HepG2 (cell line): ENCODE data around the gene LILRB2. TPM values are rescaled to one million over a fixed set of nuclear protein-coding genes. Genes with fewer than 3 reads are reported as not detected.

Source experiments
- ATAC-seq: fragments of 200-7000 bp; cut with Tn5 transposase; 3 replicates; pipeline ENCODE4 v1.9.1; 2020; ENCODE audit warnings: mild to moderate bottlenecking, moderate library complexity
- BruUV-seq: library from RNA; stranded (reverse); fragments of 400-500 nt; replicated peaks from 2 replicates; lab custom pipeline; 2021; lab: Mats Ljungman, UMichigan
- CTCF ChIA-PET: fragments of 300-600 bp; formaldehyde crosslinking; extraction: SDS; loops from one replicate; lab custom pipeline; 2021; ENCODE audit warnings: low total read pairs, inconsistent platforms, low intra/inter-chr PET ratio; lab: Yijun Ruan, JAX
- POLR2A ChIA-PET: fragments of 350-600 bp; sonication (Branson Sonifier 250); formaldehyde crosslinking; loops from one replicate; lab custom pipeline; 2020; ENCODE audit warnings: antibody characterized with exemption, inconsistent platforms; lab: Yijun Ruan, JAX
- DNase-seq: peaks from one replicate; pipeline ENCODE4 v3.0.0-alpha.2; 2015; ENCODE audit warnings: low spot score
- FAIRE-seq: peaks from 3 replicates; lab custom pipeline; 2011; peaks lifted over from hg19 to GRCh38; lab: Jason Lieb, UNC
- H2AFZ ChIP-seq: one replicate; pipeline ENCODE4 v1.6.1; 2011; ENCODE audit warnings: low read length, inconsistent platforms
- H3K27ac ChIP-seq: fragments of 300-600 bp; 3 replicates; pipeline ENCODE4 v1.8.0; 2011; ENCODE audit warnings: mixed run types, mild to moderate bottlenecking, mixed read lengths, low read length, inconsistent platforms; ENCODE audit not compliant: insufficient read depth; ENCODE audit errors: extremely low read length
- H3K27me3 ChIP-seq, 2 experiments: fragments of 200-600 bp in 1 of 2; 2 replicates in 1 of 2; 3 replicates in 1 of 2; pipeline versions ENCODE4 v1.6.0 to v1.8.0; 2011; ENCODE audit warnings: low read length in 2 of 2, mild to moderate bottlenecking in 2 of 2, moderate library complexity in 2 of 2, inconsistent platforms in 1 of 2; ENCODE audit not compliant: insufficient read depth in 2 of 2, control insufficient read depth in 1 of 2
- H3K36me3 ChIP-seq, 2 experiments: fragments of 200-600 bp in 1 of 2; replicated peaks in 1 of 2; 2 replicates in 1 of 2; 3 replicates in 1 of 2; pipeline versions ENCODE4 v1.5.1 to v1.8.0; 2011; ENCODE audit warnings: low read length in 2 of 2, inconsistent platforms in 1 of 2; ENCODE audit not compliant: insufficient read depth in 2 of 2, control insufficient read depth in 1 of 2
- H3K4me1 ChIP-seq: 2 replicates; pipeline ENCODE4 v1.5.1; 2012; ENCODE audit warnings: low read length, inconsistent platforms; ENCODE audit not compliant: insufficient read depth
- H3K4me2 ChIP-seq: 2 replicates; pipeline ENCODE4 v1.6.0; 2011; ENCODE audit warnings: low read depth, low read length, inconsistent platforms
- H3K4me3 ChIP-seq, 3 experiments: fragments of 200-600 bp in 1 of 3; sonication (generic), shearing (Covaris generic) in 1 of 3; replicated peaks in 1 of 3; 2 replicates each; pipeline ENCODE4 v1.5.1; 2011 to 2016; ENCODE audit warnings: low read length in 3 of 3, inconsistent platforms in 2 of 3, low read depth in 2 of 3, mild to moderate bottlenecking in 2 of 3, control low read depth in 1 of 3, mixed read lengths in 1 of 3; ENCODE audit not compliant: insufficient read depth in 1 of 3
- H3K79me2 ChIP-seq: one replicate; pipeline ENCODE4 v1.6.1; 2011; ENCODE audit warnings: low read length, inconsistent platforms; ENCODE audit not compliant: insufficient read depth
- H3K9ac ChIP-seq: 2 replicates; pipeline ENCODE4 v1.6.0; 2011; ENCODE audit warnings: mild to moderate bottlenecking, low read depth, low read length, inconsistent platforms; ENCODE audit not compliant: insufficient read depth
- H3K9me3 ChIP-seq: 2 replicates; pipeline ENCODE4 v1.5.1; 2012; ENCODE audit warnings: mild to moderate bottlenecking, low read length
- H4K20me1 ChIP-seq: 2 replicates; pipeline ENCODE4 v1.6.0; 2011; ENCODE audit warnings: inconsistent platforms, mild to moderate bottlenecking, low read length, moderate library complexity; ENCODE audit not compliant: insufficient read depth
- CHCHD3 ChIP-seq: sonication (generic); formaldehyde crosslinking; IDR thresholded peaks from 2 replicates; pipeline ENCODE4 v1.8.0; 2022; ENCODE audit warnings: mild to moderate bottlenecking, missing genetic modification reagents, moderate library complexity
- DZIP1 ChIP-seq: sonication (generic); formaldehyde crosslinking; IDR thresholded peaks from 2 replicates; pipeline ENCODE4 v1.5.0; 2020; ENCODE audit warnings: mild to moderate bottlenecking, missing genetic modification reagents
- FOXJ3 ChIP-seq: sonication (generic); formaldehyde crosslinking; IDR thresholded peaks from 2 replicates; pipeline ENCODE4 v1.4.0; 2020; ENCODE audit warnings: missing genetic modification reagents, mild to moderate bottlenecking, borderline replicate concordance
- MTA3 ChIP-seq: sonication (generic); formaldehyde crosslinking; IDR thresholded peaks from 2 replicates; pipeline ENCODE4 v1.4.0; 2020; ENCODE audit warnings: missing genetic modification reagents
- MTERF4 ChIP-seq: sonication (generic); formaldehyde crosslinking; IDR thresholded peaks from 2 replicates; pipeline ENCODE4 v1.8.0; 2023; ENCODE audit warnings: mild to moderate bottlenecking, missing genetic modification reagents
- NFAT5 ChIP-seq: sonication (generic); formaldehyde crosslinking; IDR thresholded peaks from 2 replicates; pipeline ENCODE4 v1.4.0; 2020; ENCODE audit warnings: missing genetic modification reagents
- PLRG1 ChIP-seq: fragments of 450-650 bp; conservative IDR thresholded peaks from 2 replicates; pipeline ENCODE4 v1.6.1; 2016
- SCMH1 ChIP-seq: sonication (generic); formaldehyde crosslinking; IDR thresholded peaks from 2 replicates; pipeline ENCODE4 v1.9.0; 2021; ENCODE audit warnings: missing genetic modification reagents, mild to moderate bottlenecking, borderline replicate concordance
- TIGD3 ChIP-seq: sonication (generic); formaldehyde crosslinking; IDR thresholded peaks from 2 replicates; pipeline ENCODE4 v1.5.1; 2020; ENCODE audit warnings: mild to moderate bottlenecking, missing genetic modification reagents, borderline replicate concordance
- ZBTB25 ChIP-seq: IDR thresholded peaks from 2 replicates; pipeline ENCODE4 v1.6.1; 2018; ENCODE audit warnings: missing genetic modification reagents
- ZFP36L1 ChIP-seq: sonication (generic); formaldehyde crosslinking; IDR thresholded peaks from 2 replicates; pipeline ENCODE4 v1.8.0; 2022; ENCODE audit warnings: mild to moderate bottlenecking, missing genetic modification reagents, moderate library complexity
- ZNF17 ChIP-seq: sonication (generic); formaldehyde crosslinking; IDR thresholded peaks from 2 replicates; pipeline ENCODE4 v1.5.0; 2020; ENCODE audit warnings: mild to moderate bottlenecking, missing genetic modification reagents
- ZNF3 ChIP-seq: IDR thresholded peaks from 2 replicates; pipeline ENCODE4 v1.7.0; 2017; ENCODE audit warnings: inconsistent platforms
- WGBS: methylation state at CpG from one replicate; pipeline ENCODE4 v1.1.6; 2017; ENCODE audit warnings: low lambda C conversion rate; 5-methylcytosine and 5-hydroxymethylcytosine counted together
- in situ Hi-C: cut with HindIII; loops from 2 replicates; pipeline ENCODE4 v1.10.0; 2017; ENCODE audit warnings: low pct_unique_long_range_greater_than_20kb; ENCODE audit not compliant: extremely low pct_ligation_motif_present
- intact Hi-C: fragments of 100-400 bp; cut with micrococcal nuclease; formaldehyde crosslinking; loops from one replicate; pipeline ENCODE4 v1.10.0; 2022; ENCODE audit not compliant: unreplicated experiment
- polyA plus RNA-seq, 8 experiments: library from polyadenylated mRNA; depleted of rRNA in 3 of 8; stranded (reverse) in 7 of 8; unstranded in 1 of 8; fragments of >200 nt; fragmentation: Illumina TruSeq in 4 of 8; extraction: Trizol in 4 of 8; gene quantifications; 2 replicates each; pipeline versions ENCODE4 v1.2.1 to v1.2.3, GENCODE V29; 2011 to 2016; ENCODE audit warnings: low read depth in 4 of 8, missing spikeins in 1 of 8, mixed read lengths in 1 of 8; ENCODE audit not compliant: insufficient read depth in 1 of 8
- total RNA-seq, 5 experiments: library from RNA; depleted of rRNA; stranded (reverse); fragments of >200 nt; fragmentation: Illumina TruSeq; extraction: Trizol; gene quantifications; 2 replicates each; pipeline ENCODE4 v1.2.3, GENCODE V29; 2016; ENCODE audit warnings: low read depth in 1 of 5

LILRB2 gene
- total and polyA plus RNA-seq, 2 of the 13 experiments (the other 11 are each of a cell fraction or from before 2014, with no cell fraction given), result not detected

- CTCF ChIA-PET, result no interaction called here
- in situ Hi-C loops, result no loop called here
- TF ChIP-seq NFAT5 (CRISPR knock-in tag) (no peak), ZFP36L1 (CRISPR knock-in tag) (no peak), DZIP1 (CRISPR knock-in tag) (no peak), PLRG1 (no peak), ZNF3 (CRISPR knock-in tag) (no peak), ZNF17 (CRISPR knock-in tag) (no peak), FOXJ3 (CRISPR knock-in tag) (no peak), ZBTB25 (CRISPR knock-in tag) (no peak), TIGD3 (CRISPR knock-in tag) (no peak), CHCHD3 (CRISPR knock-in tag) (no peak), SCMH1 (CRISPR knock-in tag) (no peak), MTA3 (CRISPR knock-in tag) (no peak), MTERF4 (CRISPR knock-in tag) (no peak)
Measured at GRCh38 chr19:54307389-54308020, 26.6 kb upstream of the LILRB2 start.

More at GRCh38 chr19:54307389-54308020, 26.6 kb upstream of the LILRB2 start:
- H3K27me3 ChIP-seq, result peaks cover 2 to 4% of the 10 kb centered on the region in 2 experiments; a peak in 3 of 5 replicates
- WGBS, result 49% methylated on average over 4 of the region's 5 CpGs
- intact Hi-C loops, result no loop called here
- DNase-seq, result no peak
- no peak overlapping the region for H3K4me2 ChIP-seq
- no peak overlapping the region for H3K27ac ChIP-seq
- H3K79me2 ChIP-seq, result no peaks in the 10 kb centered on the region
- no peaks in the 10 kb centered on the region for H4K20me1 ChIP-seq
- no peaks in the 10 kb centered on the region for H3K36me3 ChIP-seq
- H3K9ac ChIP-seq, result no peak overlapping the region
- no peak for ATAC-seq
- no peaks in the 10 kb centered on the region for H3K9me3 ChIP-seq
- no TSS peak for BruUV-seq
- no peak for FAIRE-seq
- H2AFZ ChIP-seq, result no peak overlapping the region
- H3K4me3 ChIP-seq, result no peak overlapping the region
- H3K4me1 ChIP-seq, result no peaks in the 10 kb centered on the region
- POLR2A ChIA-PET, result no interaction called here
